ENCODE measurements around the gene SLC25A41.
"Not testable (repeated sequence)": the region's sequence is repeated elsewhere in the genome, so short reads cannot be mapped to it uniquely, and the experiment has no call there.

GRCh38 chr19:6400062-6400944, 33.3 kb downstream of the SLC25A41 start:
- TF ChIP-seq CTCF (IDR thresholded peaks at IDR 0.05); EZH2 (IDR thresholded peaks at IDR 0.05; ENCODE audit: borderline replicate concordance, insufficient read depth, low read depth, low read length, poor library complexity, severe bottlenecking): not testable (repeated sequence)

Data from B cell (primary cell).